ENCODE results near the gene DOCK1.

- TF ChIP-seq CTCF (IDR thresholded peaks at IDR 0.05 in 4 of 5, conservative IDR thresholded peaks at IDR 0.05 in 1 of 5): no peak
- no peak for TF ChIP-seq POLR2A (IDR thresholded peaks at IDR 0.05)
These were observed 51.5 kb downstream of the DOCK1 start for GRCh38 chr10:126956712-126957108.

Data from gastrocnemius medialis (tissue), 4 donors.